Measurements from ENCODE around the gene RIPPLY2.

DNA sequence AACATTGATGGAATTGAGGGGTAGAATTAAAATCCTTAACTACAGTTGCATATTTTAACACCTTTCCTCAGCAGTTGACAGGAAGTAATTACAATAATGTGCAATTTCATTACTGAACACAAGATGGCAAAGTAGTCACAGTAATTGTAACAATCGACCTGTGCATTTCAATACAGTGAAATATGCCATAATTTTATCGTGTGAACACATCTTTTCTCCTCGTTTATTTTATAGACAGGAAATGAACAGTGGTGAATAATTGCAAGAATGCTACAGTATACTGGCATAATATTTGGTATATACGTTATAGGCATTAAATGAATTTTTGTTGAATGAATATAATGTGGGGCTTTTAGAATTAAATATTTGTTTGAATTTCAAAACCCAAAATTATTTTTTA is 31.4 kb downstream of the RIPPLY2 start:
- TF ChIP-seq POLR2AphosphoS5 (IDR thresholded peaks at IDR 0.05) (no peak), POLR2A (IDR thresholded peaks at IDR 0.05) (no peak)
- TF ChIP-seq, protein P1, sequence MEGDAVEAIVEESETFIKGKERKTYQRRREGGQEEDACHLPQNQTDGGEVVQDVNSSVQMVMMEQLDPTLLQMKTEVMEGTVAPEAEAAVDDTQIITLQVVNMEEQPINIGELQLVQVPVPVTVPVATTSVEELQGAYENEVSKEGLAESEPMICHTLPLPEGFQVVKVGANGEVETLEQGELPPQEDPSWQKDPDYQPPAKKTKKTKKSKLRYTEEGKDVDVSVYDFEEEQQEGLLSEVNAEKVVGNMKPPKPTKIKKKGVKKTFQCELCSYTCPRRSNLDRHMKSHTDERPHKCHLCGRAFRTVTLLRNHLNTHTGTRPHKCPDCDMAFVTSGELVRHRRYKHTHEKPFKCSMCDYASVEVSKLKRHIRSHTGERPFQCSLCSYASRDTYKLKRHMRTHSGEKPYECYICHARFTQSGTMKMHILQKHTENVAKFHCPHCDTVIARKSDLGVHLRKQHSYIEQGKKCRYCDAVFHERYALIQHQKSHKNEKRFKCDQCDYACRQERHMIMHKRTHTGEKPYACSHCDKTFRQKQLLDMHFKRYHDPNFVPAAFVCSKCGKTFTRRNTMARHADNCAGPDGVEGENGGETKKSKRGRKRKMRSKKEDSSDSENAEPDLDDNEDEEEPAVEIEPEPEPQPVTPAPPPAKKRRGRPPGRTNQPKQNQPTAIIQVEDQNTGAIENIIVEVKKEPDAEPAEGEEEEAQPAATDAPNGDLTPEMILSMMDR (IDR thresholded peaks at IDR 0.05): peak; percentile 29 to 78 (median 72)

Measured in breast epithelium (tissue), 3 donors.